ENCODE measurements around the gene FOXRED2.

The FOXRED2 gene

DNA sequence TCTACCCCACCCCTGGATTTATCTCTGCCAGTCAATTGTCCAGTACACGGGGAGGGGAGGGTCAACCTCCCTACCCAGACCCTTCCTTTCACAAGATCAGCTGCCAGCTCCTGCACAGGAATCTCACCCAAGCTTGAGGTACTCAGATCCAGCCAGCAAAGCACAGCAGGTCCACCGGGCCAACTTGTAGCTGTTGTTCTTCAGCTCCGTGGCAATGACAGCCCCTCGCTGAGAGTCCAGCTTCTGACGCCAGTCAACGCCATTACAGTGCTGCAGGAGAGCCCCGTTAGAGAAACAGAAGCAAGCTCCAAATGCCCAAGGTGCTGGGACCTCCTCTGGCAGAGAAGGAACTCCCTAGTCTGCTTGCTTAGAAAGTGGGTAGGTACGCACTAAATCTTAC lies 5.5 kb upstream of the FOXRED2 start:
- DNase-seq (ENCODE audit: extremely low read depth, insufficient read length): no peak
- H3K27me3 ChIP-seq (replicated peaks; ENCODE audit: control insufficient read depth, insufficient read depth, low read length): no peaks in the 10 kb centered on the region
- TF ChIP-seq, protein P1, sequence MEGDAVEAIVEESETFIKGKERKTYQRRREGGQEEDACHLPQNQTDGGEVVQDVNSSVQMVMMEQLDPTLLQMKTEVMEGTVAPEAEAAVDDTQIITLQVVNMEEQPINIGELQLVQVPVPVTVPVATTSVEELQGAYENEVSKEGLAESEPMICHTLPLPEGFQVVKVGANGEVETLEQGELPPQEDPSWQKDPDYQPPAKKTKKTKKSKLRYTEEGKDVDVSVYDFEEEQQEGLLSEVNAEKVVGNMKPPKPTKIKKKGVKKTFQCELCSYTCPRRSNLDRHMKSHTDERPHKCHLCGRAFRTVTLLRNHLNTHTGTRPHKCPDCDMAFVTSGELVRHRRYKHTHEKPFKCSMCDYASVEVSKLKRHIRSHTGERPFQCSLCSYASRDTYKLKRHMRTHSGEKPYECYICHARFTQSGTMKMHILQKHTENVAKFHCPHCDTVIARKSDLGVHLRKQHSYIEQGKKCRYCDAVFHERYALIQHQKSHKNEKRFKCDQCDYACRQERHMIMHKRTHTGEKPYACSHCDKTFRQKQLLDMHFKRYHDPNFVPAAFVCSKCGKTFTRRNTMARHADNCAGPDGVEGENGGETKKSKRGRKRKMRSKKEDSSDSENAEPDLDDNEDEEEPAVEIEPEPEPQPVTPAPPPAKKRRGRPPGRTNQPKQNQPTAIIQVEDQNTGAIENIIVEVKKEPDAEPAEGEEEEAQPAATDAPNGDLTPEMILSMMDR (IDR thresholded peaks at IDR 0.05; ENCODE audit: insufficient read depth, low read length, poor library complexity, severe bottlenecking): no peak
- no peak overlapping the region for H3K4me3 ChIP-seq (replicated peaks; ENCODE audit: low read depth, low read length)
- H3K36me3 ChIP-seq (ENCODE audit: control insufficient read depth, insufficient read depth, low read length): peaks cover 43% of the 10 kb centered on the region

DNA sequence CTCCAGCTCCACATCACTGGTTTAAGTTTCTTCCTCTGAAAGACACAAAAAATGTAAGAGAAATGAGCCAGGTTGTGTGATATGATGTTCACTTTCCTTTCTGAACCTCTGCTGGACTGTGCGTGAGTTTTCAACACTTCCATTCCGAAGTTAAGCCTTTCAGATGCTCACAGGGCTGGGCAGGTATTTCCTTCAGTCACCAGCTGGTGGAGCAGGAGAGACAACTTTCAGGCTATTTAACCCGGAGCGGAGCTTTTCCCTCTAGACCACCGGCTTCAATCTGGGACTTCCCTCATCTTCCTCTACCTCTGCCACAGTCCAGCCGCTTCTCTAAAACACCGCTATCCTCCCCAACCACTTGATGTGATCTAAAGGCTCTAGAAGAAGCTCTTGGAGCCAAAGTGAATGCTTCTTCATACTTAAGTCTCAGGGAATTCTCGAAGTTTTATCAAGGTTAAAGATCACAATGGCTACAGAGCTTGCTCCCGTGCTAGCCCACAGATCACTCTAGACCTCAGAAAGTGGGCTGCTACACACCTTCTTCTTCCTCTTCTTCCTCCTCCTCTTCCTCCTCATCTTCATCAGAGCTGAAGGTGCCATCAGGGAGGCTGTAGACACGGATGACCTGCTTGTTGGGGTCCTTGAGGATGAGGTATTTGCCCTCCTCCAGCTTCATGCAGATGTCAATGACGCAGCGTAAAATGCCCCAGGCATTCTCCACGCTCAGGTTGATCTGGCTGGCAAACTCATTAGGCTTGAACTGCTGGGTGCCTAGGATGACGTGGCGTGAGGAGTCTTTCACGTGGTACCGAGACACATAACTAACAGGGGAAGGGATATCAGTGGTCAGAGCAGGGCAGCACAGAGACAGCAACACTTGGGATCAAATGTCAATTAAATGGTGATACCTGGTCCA lies 4.4 kb upstream of the FOXRED2 start:
- Histone ChIP-seq H3K27me3 (replicated peaks; ENCODE audit: control insufficient read depth, insufficient read depth, low read length) (no peaks in the 10 kb centered on the region), H3K4me3 (replicated peaks; ENCODE audit: low read depth, low read length) (no peak overlapping the region), H3K36me3 (ENCODE audit: control insufficient read depth, insufficient read depth, low read length) (peaks cover 33% of the 10 kb centered on the region)
- DNase-seq (ENCODE audit: extremely low read depth, insufficient read length): no peak
- TF ChIP-seq, protein P1 (IDR thresholded peaks at IDR 0.05; ENCODE audit: insufficient read depth, low read length, poor library complexity, severe bottlenecking): peak; percentile 68

GRCh38 chr22:36510384-36510783 lies 3.5 kb upstream of the FOXRED2 start:
- H3K4me3 ChIP-seq (replicated peaks; ENCODE audit: low read depth, low read length): no peak overlapping the region
- H3K36me3 ChIP-seq (ENCODE audit: control insufficient read depth, insufficient read depth, low read length): peaks cover 29% of the 10 kb centered on the region
- H3K27me3 ChIP-seq (replicated peaks; ENCODE audit: control insufficient read depth, insufficient read depth, low read length): no peaks in the 10 kb centered on the region
- TF ChIP-seq, protein P1 (IDR thresholded peaks at IDR 0.05; ENCODE audit: insufficient read depth, low read length, poor library complexity, severe bottlenecking): no peak
- no peak for DNase-seq (ENCODE audit: extremely low read depth, insufficient read length)

GRCh38 chr22:36507518-36508010 lies 724 bp upstream of the FOXRED2 start:
- no peak for DNase-seq (ENCODE audit: extremely low read depth, insufficient read length)
- Histone ChIP-seq H3K4me3 (replicated peaks; ENCODE audit: low read depth, low read length) (peak overlapping the region; percentile 63), H3K27me3 (replicated peaks; ENCODE audit: control insufficient read depth, insufficient read depth, low read length) (no peaks in the 10 kb centered on the region), H3K36me3 (ENCODE audit: control insufficient read depth, insufficient read depth, low read length) (peaks cover 17% of the 10 kb centered on the region)
- TF ChIP-seq, protein P1 (IDR thresholded peaks at IDR 0.05; ENCODE audit: insufficient read depth, low read length, poor library complexity, severe bottlenecking): no peak

- Histone ChIP-seq H3K36me3 (ENCODE audit: control insufficient read depth, insufficient read depth, low read length) (peaks cover 8% of the 10 kb centered on the region), H3K4me3 (replicated peaks; ENCODE audit: low read depth, low read length) (peak overlapping the region; percentile 63), H3K27me3 (replicated peaks; ENCODE audit: control insufficient read depth, insufficient read depth, low read length) (no peaks in the 10 kb centered on the region)
- no peak for DNase-seq (ENCODE audit: extremely low read depth, insufficient read length)
- TF ChIP-seq, protein P1 (IDR thresholded peaks at IDR 0.05; ENCODE audit: insufficient read depth, low read length, poor library complexity, severe bottlenecking): no peak
Measured at GRCh38 chr22:36505998-36506635, 723 bp downstream of the FOXRED2 start.
